ENCODE data around the gene IL4I1. TPM values are rescaled to one million over a fixed set of nuclear protein-coding genes. Genes with fewer than 3 reads are reported as not detected.

IL4I1 gene
- total RNA-seq, 1 experiment from 2014 or later: 0.71 TPM

DNA sequence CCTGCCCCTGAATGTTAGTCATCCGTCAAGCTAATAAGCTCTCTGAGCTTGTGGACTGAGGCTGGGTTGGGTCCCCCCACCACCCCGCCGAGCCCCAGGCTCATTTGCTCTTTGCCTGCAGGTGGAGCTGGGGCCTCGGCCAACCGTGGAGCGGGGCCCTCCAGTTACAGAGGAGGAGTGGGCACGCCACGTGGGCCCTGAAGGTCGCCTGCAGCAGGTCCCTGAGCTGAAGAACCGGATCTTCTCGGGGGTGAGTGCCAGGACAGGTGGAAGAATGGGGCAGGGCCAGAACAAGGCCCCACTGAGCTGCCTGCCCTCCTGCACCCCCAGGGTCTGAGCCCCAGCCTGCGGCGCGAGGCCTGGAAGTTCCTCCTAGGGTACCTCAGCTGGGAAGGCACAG lies 14.0 kb downstream of the IL4I1 start:
- no peak overlapping the region for H3K4me3 ChIP-seq (replicated peaks in 1 of 2; ENCODE audit: low read depth in 1 of 2, low read length in 2 of 2)
- peaks cover 0 to 6% of the 10 kb centered on the region in 2 experiments; a peak in 1 of 4 replicates for H3K9me3 ChIP-seq (ENCODE audit: control insufficient read depth in 1 of 2, insufficient read depth in 1 of 2, low read depth in 1 of 2, low read length in 2 of 2)
- no peak for TF ChIP-seq FOSL1 (IDR thresholded peaks at IDR 0.05; ENCODE audit: low read depth)
- no peak for TF ChIP-seq RAD21 (IDR thresholded peaks at IDR 0.05; ENCODE audit: low read depth)
- TF ChIP-seq JUND (IDR thresholded peaks at IDR 0.05): no peak
- no peak for TF ChIP-seq SRF (IDR thresholded peaks at IDR 0.05; ENCODE audit: low read depth)
- no peak for TF ChIP-seq EGR1 (IDR thresholded peaks at IDR 0.05; ENCODE audit: low read depth)
- TF ChIP-seq SP1 (IDR thresholded peaks at IDR 0.05; ENCODE audit: low read depth): no peak
- TF ChIP-seq POLR2AphosphoS5 (IDR thresholded peaks at IDR 0.05; ENCODE audit: low read depth, low read length): no peak
- no peak for TF ChIP-seq EZH2 (IDR thresholded peaks at IDR 0.05)
- TF ChIP-seq, protein P1, sequence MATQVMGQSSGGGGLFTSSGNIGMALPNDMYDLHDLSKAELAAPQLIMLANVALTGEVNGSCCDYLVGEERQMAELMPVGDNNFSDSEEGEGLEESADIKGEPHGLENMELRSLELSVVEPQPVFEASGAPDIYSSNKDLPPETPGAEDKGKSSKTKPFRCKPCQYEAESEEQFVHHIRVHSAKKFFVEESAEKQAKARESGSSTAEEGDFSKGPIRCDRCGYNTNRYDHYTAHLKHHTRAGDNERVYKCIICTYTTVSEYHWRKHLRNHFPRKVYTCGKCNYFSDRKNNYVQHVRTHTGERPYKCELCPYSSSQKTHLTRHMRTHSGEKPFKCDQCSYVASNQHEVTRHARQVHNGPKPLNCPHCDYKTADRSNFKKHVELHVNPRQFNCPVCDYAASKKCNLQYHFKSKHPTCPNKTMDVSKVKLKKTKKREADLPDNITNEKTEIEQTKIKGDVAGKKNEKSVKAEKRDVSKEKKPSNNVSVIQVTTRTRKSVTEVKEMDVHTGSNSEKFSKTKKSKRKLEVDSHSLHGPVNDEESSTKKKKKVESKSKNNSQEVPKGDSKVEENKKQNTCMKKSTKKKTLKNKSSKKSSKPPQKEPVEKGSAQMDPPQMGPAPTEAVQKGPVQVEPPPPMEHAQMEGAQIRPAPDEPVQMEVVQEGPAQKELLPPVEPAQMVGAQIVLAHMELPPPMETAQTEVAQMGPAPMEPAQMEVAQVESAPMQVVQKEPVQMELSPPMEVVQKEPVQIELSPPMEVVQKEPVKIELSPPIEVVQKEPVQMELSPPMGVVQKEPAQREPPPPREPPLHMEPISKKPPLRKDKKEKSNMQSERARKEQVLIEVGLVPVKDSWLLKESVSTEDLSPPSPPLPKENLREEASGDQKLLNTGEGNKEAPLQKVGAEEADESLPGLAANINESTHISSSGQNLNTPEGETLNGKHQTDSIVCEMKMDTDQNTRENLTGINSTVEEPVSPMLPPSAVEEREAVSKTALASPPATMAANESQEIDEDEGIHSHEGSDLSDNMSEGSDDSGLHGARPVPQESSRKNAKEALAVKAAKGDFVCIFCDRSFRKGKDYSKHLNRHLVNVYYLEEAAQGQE (IDR thresholded peaks at IDR 0.05; ENCODE audit: low read depth): no peak
- TF ChIP-seq, protein P2, sequence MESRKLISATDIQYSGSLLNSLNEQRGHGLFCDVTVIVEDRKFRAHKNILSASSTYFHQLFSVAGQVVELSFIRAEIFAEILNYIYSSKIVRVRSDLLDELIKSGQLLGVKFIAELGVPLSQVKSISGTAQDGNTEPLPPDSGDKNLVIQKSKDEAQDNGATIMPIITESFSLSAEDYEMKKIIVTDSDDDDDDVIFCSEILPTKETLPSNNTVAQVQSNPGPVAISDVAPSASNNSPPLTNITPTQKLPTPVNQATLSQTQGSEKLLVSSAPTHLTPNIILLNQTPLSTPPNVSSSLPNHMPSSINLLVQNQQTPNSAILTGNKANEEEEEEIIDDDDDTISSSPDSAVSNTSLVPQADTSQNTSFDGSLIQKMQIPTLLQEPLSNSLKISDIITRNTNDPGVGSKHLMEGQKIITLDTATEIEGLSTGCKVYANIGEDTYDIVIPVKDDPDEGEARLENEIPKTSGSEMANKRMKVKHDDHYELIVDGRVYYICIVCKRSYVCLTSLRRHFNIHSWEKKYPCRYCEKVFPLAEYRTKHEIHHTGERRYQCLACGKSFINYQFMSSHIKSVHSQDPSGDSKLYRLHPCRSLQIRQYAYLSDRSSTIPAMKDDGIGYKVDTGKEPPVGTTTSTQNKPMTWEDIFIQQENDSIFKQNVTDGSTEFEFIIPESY (IDR thresholded peaks at IDR 0.05; ENCODE audit: extremely low read depth, insufficient replicate concordance, low read length): no peak
- TF ChIP-seq ELF1 (IDR thresholded peaks at IDR 0.05; ENCODE audit: borderline replicate concordance, low read depth): no peak
- no peak for TF ChIP-seq TCF7L2 (IDR thresholded peaks at IDR 0.05; ENCODE audit: borderline replicate concordance, extremely low read depth, insufficient read depth, insufficient read length)
- TF ChIP-seq YY1 (IDR thresholded peaks at IDR 0.05; ENCODE audit: extremely low read depth, insufficient replicate concordance, low read depth, low read length): no peak
- TF ChIP-seq EZH2phosphoT487 (IDR thresholded peaks at IDR 0.05; ENCODE audit: borderline replicate concordance): no peak
- TF ChIP-seq, protein P3, sequence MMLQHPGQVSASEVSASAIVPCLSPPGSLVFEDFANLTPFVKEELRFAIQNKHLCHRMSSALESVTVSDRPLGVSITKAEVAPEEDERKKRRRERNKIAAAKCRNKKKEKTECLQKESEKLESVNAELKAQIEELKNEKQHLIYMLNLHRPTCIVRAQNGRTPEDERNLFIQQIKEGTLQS (IDR thresholded peaks at IDR 0.05): no peak
- no peak for TF ChIP-seq ZFX (IDR thresholded peaks at IDR 0.05)
- no peak overlapping the region for H3K4me2 ChIP-seq (ENCODE audit: low read length)
- H3K27me3 ChIP-seq (ENCODE audit: insufficient read depth, low read length): no peaks in the 10 kb centered on the region
- no TSS peak for BruUV-seq (replicated peaks)
- H3K9ac ChIP-seq (ENCODE audit: low read length): no peak overlapping the region
- ChIA-PET RAD21 (ENCODE audit: low non-redundant PET in 1 of 2, low total read pairs in 2 of 2, uncharacterized antibody in 2 of 2, unreplicated experiment in 2 of 2) (no interaction called here), CTCF (no interaction called here), POLR2A (no interaction called here)
- no peaks in the 10 kb centered on the region for H3K9me2 ChIP-seq (ENCODE audit: insufficient read depth)
- intact Hi-C loops (cut with micrococcal nuclease): no loop called here
- no peaks in the 10 kb centered on the region for H4K20me1 ChIP-seq (ENCODE audit: insufficient read depth)
- H2AFZ ChIP-seq (ENCODE audit: low read depth, low read length, poor library complexity, severe bottlenecking): no peak overlapping the region
- H3K36me3 ChIP-seq (ENCODE audit: control insufficient read depth in 1 of 2, insufficient read depth in 2 of 2, low read length in 2 of 2): peaks cover 12 to 18% of the 10 kb centered on the region in 2 experiments
- H3K4me1 ChIP-seq (ENCODE audit: control insufficient read depth in 1 of 2, insufficient read depth in 2 of 2, low read length in 2 of 2): peaks cover 9 to 23% of the 10 kb centered on the region in 2 experiments
- DNase-seq (ENCODE audit: low read depth, low spot score): no peak
- peaks cover 9% of the 10 kb centered on the region; the same call in 1 of the 2 replicates for H3K79me2 ChIP-seq (ENCODE audit: insufficient read depth, low read length)
- ATAC-seq: no peak
- no peak overlapping the region for H3K27ac ChIP-seq (ENCODE audit: low read depth, low read length)
